GM23338 (cell line): ENCODE data around the gene UCP3. TPM values are rescaled to one million over a fixed set of nuclear protein-coding genes. Genes with fewer than 3 reads are reported as not detected.

Experiments used
- ATAC-seq: fragments of 200-7000 bp; cut with Tn5 transposase; 3 replicates; pipeline ENCODE4 v1.9.1; 2020
- DNase-seq: peaks from one replicate; pipeline ENCODE4 v3.0.0-alpha.2; 2015; ENCODE audit warnings: low spot score
- H2AFZ ChIP-seq: fragments of 200-600 bp; sonication (generic); 2 replicates; pipeline ENCODE4 v1.8.0; 2016; ENCODE audit warnings: antibody characterized with exemption, mild to moderate bottlenecking, moderate library complexity
- H3F3A ChIP-seq: fragments of 200-600 bp; sonication (generic); replicated peaks from 2 replicates; pipeline ENCODE4 v1.8.0; 2017; ENCODE audit warnings: antibody characterized with exemption, mixed run types, low read depth
- H3K27ac ChIP-seq: fragments of 200-600 bp; sonication (generic); 2 replicates; pipeline ENCODE4 v1.6.1; 2016; ENCODE audit warnings: low read depth
- H3K27me3 ChIP-seq: fragments of 200-600 bp; sonication (generic); 2 replicates; pipeline ENCODE4 v1.8.0; 2016; ENCODE audit warnings: mild to moderate bottlenecking, mixed run types, moderate library complexity; ENCODE audit not compliant: insufficient read depth
- H3K36me3 ChIP-seq: fragments of 200-600 bp; sonication (generic); 2 replicates; pipeline ENCODE4 v1.8.0; 2016; ENCODE audit warnings: mild to moderate bottlenecking; ENCODE audit not compliant: insufficient read depth
- H3K4me1 ChIP-seq: fragments of 200-600 bp; sonication (generic); 2 replicates; pipeline ENCODE4 v1.8.0; 2016; ENCODE audit warnings: mild to moderate bottlenecking, moderate library complexity; ENCODE audit not compliant: insufficient read depth
- H3K4me2 ChIP-seq: fragments of 200-600 bp; sonication (generic); 2 replicates; pipeline ENCODE4 v1.7.1; 2017; ENCODE audit warnings: mixed run types
- H3K4me3 ChIP-seq: fragments of 200-600 bp; sonication (generic); 2 replicates; pipeline ENCODE4 v1.6.1; 2016; ENCODE audit warnings: mixed run types
- H3K79me2 ChIP-seq: fragments of 200-600 bp; sonication (generic); replicated peaks from 2 replicates; pipeline ENCODE4 v1.8.0; 2017; ENCODE audit warnings: mild to moderate bottlenecking; ENCODE audit not compliant: insufficient read depth
- H3K9me2 ChIP-seq: fragments of 200-600 bp; sonication (generic); 2 replicates; pipeline ENCODE4 v1.8.0; 2017; ENCODE audit not compliant: insufficient read depth
- H4K20me1 ChIP-seq: fragments of 200-600 bp; sonication (generic); replicated peaks from 2 replicates; pipeline ENCODE4 v1.8.0; 2017; ENCODE audit warnings: mild to moderate bottlenecking; ENCODE audit not compliant: insufficient read depth
- H3K27ac Mint-ChIP-seq: 2 replicates; pipeline ENCODE4 v1.8.0; 2020; ENCODE audit warnings: inconsistent platforms, mild to moderate bottlenecking, moderate library complexity, mixed read lengths
- H3K27me3 Mint-ChIP-seq: 3 replicates; pipeline ENCODE4 v1.8.0; 2022; ENCODE audit warnings: low read depth, mild to moderate bottlenecking, moderate library complexity, mixed read lengths, inconsistent platforms; ENCODE audit not compliant: insufficient read depth, poor library complexity
- H3K36me3 Mint-ChIP-seq: 3 replicates; pipeline ENCODE4 v1.8.0; 2021; ENCODE audit warnings: low read depth, mild to moderate bottlenecking, inconsistent platforms, moderate library complexity, mixed read lengths
- H3K4me1 Mint-ChIP-seq: 3 replicates; pipeline ENCODE4 v1.8.0; 2020; ENCODE audit warnings: mild to moderate bottlenecking, inconsistent platforms, mixed read lengths
- H3K4me3 Mint-ChIP-seq: 3 replicates; pipeline ENCODE4 v1.8.0; 2021; ENCODE audit warnings: moderate library complexity, mild to moderate bottlenecking, inconsistent platforms, mixed read lengths
- H3K9me3 Mint-ChIP-seq: 3 replicates; pipeline ENCODE4 v1.8.0; 2020; ENCODE audit warnings: moderate library complexity, mild to moderate bottlenecking, inconsistent platforms, mixed read lengths
- CTCF ChIP-seq, 2 experiments: fragments of 200-600 bp in 1 of 2; sonication (generic) in 1 of 2; conservative IDR thresholded peaks; 2 replicates each; pipeline versions ENCODE4 v1.5.1 to v1.6.1; 2016 to 2017; ENCODE audit warnings: antibody characterized with exemption in 2 of 2, low read depth in 2 of 2, mild to moderate bottlenecking in 2 of 2, moderate library complexity in 1 of 2
- EZH2 ChIP-seq: fragments of 200-600 bp; sonication (generic); IDR thresholded peaks from one replicate; pipeline ENCODE4 v1.8.0; 2017; ENCODE audit warnings: antibody characterized with exemption, mild to moderate bottlenecking, low read depth; ENCODE audit not compliant: unreplicated experiment
- EZH2phosphoT487 ChIP-seq: fragments of 200-600 bp; sonication (generic); IDR thresholded peaks from one replicate; pipeline ENCODE4 v1.8.1; 2018; ENCODE audit warnings: antibody characterized with exemption; ENCODE audit not compliant: unreplicated experiment
- JUNB ChIP-seq: IDR thresholded peaks from one replicate; pipeline ENCODE4 v1.6.1; 2016; ENCODE audit warnings: antibody characterized with exemption; ENCODE audit not compliant: unreplicated experiment
- REST ChIP-seq: IDR thresholded peaks from one replicate; pipeline ENCODE4 v1.6.1; 2018; ENCODE audit warnings: antibody characterized with exemption; ENCODE audit not compliant: unreplicated experiment
- STAT1 ChIP-seq: IDR thresholded peaks from one replicate; pipeline ENCODE4 v1.6.1; 2016; ENCODE audit warnings: antibody characterized with exemption; ENCODE audit not compliant: unreplicated experiment
- ZNF331 ChIP-seq: fragments of 250-450 bp; sonication (Bioruptor Pico); IDR thresholded peaks from 2 replicates; pipeline ENCODE4 v1.5.0; 2020; ENCODE audit warnings: low read depth, mild to moderate bottlenecking, moderate library complexity
- ZNF462 ChIP-seq: fragments of 250-450 bp; sonication (Bioruptor Pico); IDR thresholded peaks from 2 replicates; pipeline ENCODE4 v1.5.0; 2020; ENCODE audit warnings: mild to moderate bottlenecking, moderate library complexity
- polyA plus RNA-seq: library from polyadenylated mRNA; unstranded; fragments of >200 nt; fragmentation: Nextera tagmentation; extraction: Ambion mirVana; gene quantifications from 2 replicates; pipeline ENCODE4 v1.2.1, GENCODE V29; 2016
- total RNA-seq: library from RNA; depleted of rRNA; stranded (reverse); fragments of >200 nt; shearing (Covaris generic); gene quantifications from 2 replicates; pipeline ENCODE4 v1.2.3, GENCODE V29; 2014

Gene UCP3
- total and polyA plus RNA-seq, 2 experiments from 2014 or later = 0.21 to 0.40 TPM

- H3K9me3 Mint-ChIP-seq = no peaks in the 10 kb centered on the region
- Histone ChIP-seq H3F3A (no peaks in the 10 kb centered on the region), H3K9me2 (no peaks in the 10 kb centered on the region), H4K20me1 (0 out of 2 replicates have a peak, but pooled peaks cover 3% of the 10 kb centered on the region), H3K79me2 (no peaks in the 10 kb centered on the region), H3K4me3 (no peak overlapping the region), H3K4me1 (no peaks in the 10 kb centered on the region), H3K27me3 (no peaks in the 10 kb centered on the region), H3K36me3 (no peaks in the 10 kb centered on the region; the same call in 1 of the 2 replicates), H3K4me2 (no peak overlapping the region), H2AFZ (no peak overlapping the region), H3K27ac (no peak overlapping the region)
- H3K27me3 Mint-ChIP-seq = peaks cover 1% of the 10 kb centered on the region
- H3K4me3 Mint-ChIP-seq = no peak overlapping the region
- TF ChIP-seq EZH2 (no peak), JUNB (no peak), ZNF331 (CRISPR knock-in tag) (no peak), ZNF462 (CRISPR knock-in tag) (no peak), REST (no peak), EZH2phosphoT487 (no peak), STAT1 (no peak), CTCF (conservative IDR thresholded peaks at IDR 0.05; ENCODE audit: low read depth in 2 of 2) (peak in 1 of 2 experiments; percentile 45; a peak in 2 of 4 replicates)
- ATAC-seq (no peak; the same call in 2 of the 3 replicates), DNase-seq (no peak)
- no peak overlapping the region for H3K27ac Mint-ChIP-seq
- H3K4me1 Mint-ChIP-seq = no peaks in the 10 kb centered on the region
- H3K36me3 Mint-ChIP-seq = no peaks in the 10 kb centered on the region; the same call in 2 of the 3 replicates
Measured at GRCh38 chr11:74033046-74033445, 24.2 kb upstream of the UCP3 start.
